GM12878 (cell line): Measurements from ENCODE around the gene PMPCA. TPM values are rescaled to one million over a fixed set of nuclear protein-coding genes. Genes with fewer than 3 reads are reported as not detected.

Experiments used
- ASH2L ChIP-seq: fragments of 300-600, 200-600 bp; sonication (generic); IDR thresholded peaks from 2 replicates; pipeline ENCODE4 v1.6.1; 2017; ENCODE audit warnings: low read depth, mild to moderate bottlenecking, borderline replicate concordance
- ATF2 ChIP-seq: IDR thresholded peaks from 2 replicates; pipeline ENCODE4 v1.6.1; 2012; ENCODE audit warnings: low read length, inconsistent platforms
- ATF3 ChIP-seq: IDR thresholded peaks from 2 replicates; pipeline ENCODE4 v1.6.1; 2011; ENCODE audit warnings: low read depth, mild to moderate bottlenecking, low read length, moderate library complexity, borderline replicate concordance; ENCODE audit errors: extremely low read depth
- BCL3 ChIP-seq: IDR thresholded peaks from 2 replicates; pipeline ENCODE4 v1.6.1; 2011; ENCODE audit warnings: borderline replicate concordance, low read depth, mild to moderate bottlenecking, moderate library complexity, low read length; ENCODE audit not compliant: insufficient read depth, poor library complexity, severe bottlenecking
- CHD4 ChIP-seq: fragments of 200-600 bp; sonication (generic); IDR thresholded peaks from 2 replicates; pipeline ENCODE4 v1.6.1; 2016; ENCODE audit warnings: mild to moderate bottlenecking
- CTCF ChIP-seq, 3 experiments: IDR thresholded peaks in 2 of 3; conservative IDR thresholded peaks in 1 of 3; 2 replicates each; pipeline ENCODE4 v1.5.1; 2011; ENCODE audit warnings: low read depth in 3 of 3, low read length in 3 of 3, mild to moderate bottlenecking in 3 of 3, control low read depth in 2 of 3, moderate library complexity in 2 of 3, inconsistent platforms in 1 of 3, mixed read lengths in 1 of 3; ENCODE audit not compliant: control insufficient read depth in 2 of 3, insufficient read depth in 1 of 3; ENCODE audit errors: extremely low read depth in 1 of 3
- DPF2 ChIP-seq: fragments of 450-650 bp; IDR thresholded peaks from 2 replicates; pipeline ENCODE4 v1.6.1; 2017; ENCODE audit warnings: mild to moderate bottlenecking
- FOXM1 ChIP-seq: IDR thresholded peaks from 2 replicates; pipeline ENCODE4 v1.6.1; 2012; ENCODE audit warnings: low read depth, mild to moderate bottlenecking, inconsistent platforms, low read length, moderate library complexity
- MAX ChIP-seq: IDR thresholded peaks from 2 replicates; pipeline ENCODE4 v1.6.1; 2012; ENCODE audit warnings: low read depth, low read length, improper control_type of control experiment
- MLLT1 ChIP-seq: fragments of 450-650 bp; IDR thresholded peaks from 2 replicates; pipeline ENCODE4 v1.6.1; 2016; ENCODE audit warnings: mild to moderate bottlenecking
- NBN ChIP-seq: fragments of 450-650 bp; IDR thresholded peaks from 2 replicates; pipeline ENCODE4 v1.6.1; 2016
- NR2C2 ChIP-seq: IDR thresholded peaks from 2 replicates; pipeline ENCODE4 v1.6.1; 2011; ENCODE audit warnings: borderline replicate concordance, low read depth; ENCODE audit not compliant: control insufficient read depth, insufficient read length
- PAX5 ChIP-seq: IDR thresholded peaks from 2 replicates; pipeline ENCODE4 v1.6.1; 2011; ENCODE audit warnings: low read depth, low read length, borderline replicate concordance
- RUNX3 ChIP-seq: IDR thresholded peaks from 2 replicates; pipeline ENCODE4 v1.6.1; 2012; ENCODE audit warnings: low read length, inconsistent platforms
- SP1 ChIP-seq: IDR thresholded peaks from one replicate; pipeline ENCODE4 v1.6.1; 2011; ENCODE audit warnings: low read depth, low read length
- STAT1 ChIP-seq: fragments of 450-650 bp; conservative IDR thresholded peaks from 2 replicates; pipeline ENCODE4 v1.6.1; 2014; ENCODE audit warnings: antibody characterized with exemption, mild to moderate bottlenecking
- WRNIP1 ChIP-seq: IDR thresholded peaks from 2 replicates; pipeline ENCODE4 v1.6.1; 2011; ENCODE audit warnings: low read depth, low read length, improper control_type of control experiment, borderline replicate concordance
- YBX1 ChIP-seq: fragments of 450-650 bp; IDR thresholded peaks from 2 replicates; pipeline ENCODE4 v1.6.1; 2016; ENCODE audit warnings: antibody characterized with exemption
- ZBTB4 ChIP-seq: fragments of 450-650 bp; formaldehyde crosslinking; IDR thresholded peaks from 2 replicates; pipeline ENCODE4 v1.4.0; 2022; ENCODE audit warnings: mild to moderate bottlenecking, moderate library complexity
- polyA plus RNA-seq, 11 experiments: library from polyadenylated mRNA; depleted of rRNA in 4 of 11; unstranded in 6 of 11; stranded (reverse) in 5 of 11; fragments of >200 nt; fragmentation: Nextera tagmentation in 4 of 11; fragmentation: Illumina TruSeq in 1 of 11; extraction: Ambion mirVana in 4 of 11; extraction: Trizol in 1 of 11; gene quantifications; 1 replicate in 1 of 11; 2 replicates in 10 of 11; pipeline versions ENCODE4 v1.2.1 to v1.2.3, GENCODE V29; 2011 to 2016; ENCODE audit warnings: inconsistent platforms in 2 of 11, missing spikeins in 2 of 11, low read depth in 1 of 11
- total RNA-seq, 4 experiments: library from RNA; depleted of rRNA in 3 of 4; stranded (reverse); fragments of >200 nt in 3 of 4; fragmentation: Illumina TruSeq in 1 of 4; extraction: Trizol in 1 of 4; gene quantifications; 2 replicates each; pipeline versions ENCODE4 v1.2.1 to v1.2.3, GENCODE V29; 2013 to 2021

The PMPCA gene
- total and polyA plus RNA-seq, 10 of the 15 experiments (the other 5 are each of a cell fraction or from before 2014, with no cell fraction given), result 8.1 to 137 (median 75.7) TPM

- TF ChIP-seq RUNX3 (no peak), PAX5 (peak; percentile 16; the same call in 1 of the 2 replicates), WRNIP1 (no peak), YBX1 (no peak), ASH2L (no peak), MLLT1 (no peak), CTCF (IDR thresholded peaks at IDR 0.05 in 2 of 3, conservative IDR thresholded peaks at IDR 0.05 in 1 of 3; ENCODE audit: control insufficient read depth in 2 of 3, extremely low read depth in 1 of 3, insufficient read depth in 1 of 3, low read depth in 3 of 3, low read length in 3 of 3) (peak; percentile 51 to 75 (median 71)), NR2C2 (no peak), CHD4 (no peak), NBN (no peak), ATF2 (no peak), STAT1 (no peak), ATF3 (no peak), SP1 (no peak), BCL3 (no peak), ZBTB4 (CRISPR knock-in tag) (no peak), FOXM1 (no peak), MAX (no peak; the same call in 1 of the 2 replicates), DPF2 (no peak)
Measured at GRCh38 chr9:136439481-136440408, 29.3 kb downstream of the PMPCA start, which contains the start of gene INPP5E (continued).
